ENCODE measurements around the gene SPDYC.
"Not testable (repeated sequence)": the region's sequence is repeated elsewhere in the genome, so short reads cannot be mapped to it uniquely, and the experiment has no call there.

DNA sequence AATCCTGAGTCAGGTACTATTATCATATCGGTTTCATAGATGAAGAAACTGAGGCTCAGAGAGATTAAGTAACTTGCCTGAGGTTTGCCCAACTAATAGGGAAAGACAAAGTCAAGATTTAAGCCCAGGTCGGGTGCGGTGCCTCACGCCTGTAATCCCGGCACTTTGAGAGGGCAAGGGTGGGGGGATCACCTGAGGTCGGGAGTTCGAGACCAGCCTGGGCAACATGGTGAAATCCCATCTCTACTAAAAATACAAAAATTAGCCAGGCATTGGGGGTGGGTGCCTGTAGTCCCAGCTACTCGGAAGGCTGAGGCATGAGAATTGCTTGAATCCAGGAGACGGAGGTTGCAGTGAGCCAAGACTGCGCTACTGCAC is 19.9 kb upstream of the SPDYC start:
- TF ChIP-seq, protein P1, sequence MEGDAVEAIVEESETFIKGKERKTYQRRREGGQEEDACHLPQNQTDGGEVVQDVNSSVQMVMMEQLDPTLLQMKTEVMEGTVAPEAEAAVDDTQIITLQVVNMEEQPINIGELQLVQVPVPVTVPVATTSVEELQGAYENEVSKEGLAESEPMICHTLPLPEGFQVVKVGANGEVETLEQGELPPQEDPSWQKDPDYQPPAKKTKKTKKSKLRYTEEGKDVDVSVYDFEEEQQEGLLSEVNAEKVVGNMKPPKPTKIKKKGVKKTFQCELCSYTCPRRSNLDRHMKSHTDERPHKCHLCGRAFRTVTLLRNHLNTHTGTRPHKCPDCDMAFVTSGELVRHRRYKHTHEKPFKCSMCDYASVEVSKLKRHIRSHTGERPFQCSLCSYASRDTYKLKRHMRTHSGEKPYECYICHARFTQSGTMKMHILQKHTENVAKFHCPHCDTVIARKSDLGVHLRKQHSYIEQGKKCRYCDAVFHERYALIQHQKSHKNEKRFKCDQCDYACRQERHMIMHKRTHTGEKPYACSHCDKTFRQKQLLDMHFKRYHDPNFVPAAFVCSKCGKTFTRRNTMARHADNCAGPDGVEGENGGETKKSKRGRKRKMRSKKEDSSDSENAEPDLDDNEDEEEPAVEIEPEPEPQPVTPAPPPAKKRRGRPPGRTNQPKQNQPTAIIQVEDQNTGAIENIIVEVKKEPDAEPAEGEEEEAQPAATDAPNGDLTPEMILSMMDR (conservative IDR thresholded peaks at IDR 0.05; ENCODE audit: low read depth, low read length): not testable (repeated sequence)
- not testable (repeated sequence) for TF ChIP-seq EZH2 (IDR thresholded peaks at IDR 0.05; ENCODE audit: low read length, unreplicated experiment); EZH2phosphoT487 (IDR thresholded peaks at IDR 0.05; ENCODE audit: borderline replicate concordance, low read length)

Data from PC-3 (cell line).